ENCODE results near the gene GRIK3.

GRIK3 gene

GRCh38 chr1:36871146-36871971 is 163.0 kb downstream of the GRIK3 start:
- DNase-seq, result no peak

GRCh38 chr1:36869826-36870225 is 164.5 kb downstream of the GRIK3 start:
- DNase-seq, result no peak

DNA sequence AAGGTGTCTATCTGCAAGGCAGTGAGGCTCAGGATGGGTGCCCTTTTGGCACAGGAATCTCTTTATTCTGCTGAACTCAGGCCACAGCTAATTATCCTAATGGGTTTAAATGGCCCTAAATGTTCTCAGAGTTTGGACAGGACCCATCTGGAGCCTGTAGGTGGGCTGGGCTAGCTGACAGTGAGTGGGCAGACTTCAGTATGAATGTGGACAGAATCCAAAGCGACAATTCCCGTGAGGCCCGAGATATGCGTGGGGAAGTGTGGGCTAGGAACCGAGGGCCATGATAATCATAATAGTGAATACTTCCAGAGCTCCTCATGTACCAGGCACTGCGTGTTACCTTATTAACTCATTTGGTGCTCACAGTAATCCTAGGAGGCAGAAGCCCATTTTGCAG is 165.3 kb downstream of the GRIK3 start:
- DNase-seq, result no peak

GRCh38 chr1:36867575-36867974 is 166.7 kb downstream of the GRIK3 start:
- no peak for DNase-seq

- no peak for DNase-seq
Observed at GRCh38 chr1:36866169-36866814, 168.0 kb downstream of the GRIK3 start.

DNA sequence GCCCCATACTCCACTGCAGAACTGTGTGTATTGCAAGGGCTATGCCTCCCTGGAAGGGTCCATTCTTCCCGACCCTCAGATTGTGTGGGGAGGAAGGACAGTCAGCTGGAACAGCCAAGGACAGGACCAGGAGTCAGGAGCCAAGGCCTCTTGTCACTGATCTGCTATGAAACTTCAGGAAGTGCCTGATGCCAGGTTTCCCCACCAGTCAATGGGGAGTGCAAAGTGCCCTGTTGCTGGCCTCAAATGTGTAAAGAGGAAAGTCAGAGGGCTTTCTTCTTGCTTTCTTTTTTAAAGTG is 168.8 kb downstream of the GRIK3 start:
- DNase-seq, result no peak

DNA sequence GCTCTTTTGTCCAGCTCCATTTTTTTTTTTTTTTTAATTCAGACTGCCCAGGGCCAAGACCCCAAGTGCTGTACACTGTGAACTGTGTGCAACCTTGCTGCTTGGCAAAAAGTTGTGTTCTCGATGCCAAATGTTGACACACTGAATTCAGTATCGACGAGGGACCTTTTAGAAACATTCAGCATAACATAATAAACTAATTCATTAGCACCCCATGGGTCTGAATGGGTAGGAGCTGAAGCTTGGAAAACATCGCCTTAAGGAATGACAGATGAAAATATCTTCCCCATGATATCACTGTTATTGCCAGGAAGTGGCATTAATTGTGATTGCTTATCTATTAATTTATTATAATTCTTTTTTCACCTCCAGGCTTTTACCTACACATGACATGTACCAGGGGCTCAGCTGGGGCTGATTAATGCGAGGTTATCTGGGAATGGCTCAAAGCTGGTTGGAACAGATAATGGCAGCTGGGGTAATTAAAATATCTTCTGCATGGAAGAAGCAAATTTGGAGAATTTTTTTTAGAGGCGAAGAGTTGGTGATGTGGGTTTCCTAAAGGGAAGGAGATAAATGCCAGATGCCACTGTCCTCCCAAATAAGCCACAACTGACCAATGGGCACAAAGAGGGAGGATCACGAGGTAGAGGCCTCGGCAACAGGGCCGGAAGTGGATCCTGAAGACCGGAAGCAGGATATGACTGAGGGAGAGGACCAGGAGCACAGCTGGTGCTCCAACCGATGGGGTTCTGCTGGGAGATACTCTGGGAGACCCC is 169.3 kb downstream of the GRIK3 start:
- DNase-seq, result no peak

- DNase-seq, result no peak
Observed at GRCh38 chr1:36864182-36864822, 170.0 kb downstream of the GRIK3 start.

GRCh38 chr1:36863500-36863899 is 170.8 kb downstream of the GRIK3 start:
- no peak for DNase-seq

DNA sequence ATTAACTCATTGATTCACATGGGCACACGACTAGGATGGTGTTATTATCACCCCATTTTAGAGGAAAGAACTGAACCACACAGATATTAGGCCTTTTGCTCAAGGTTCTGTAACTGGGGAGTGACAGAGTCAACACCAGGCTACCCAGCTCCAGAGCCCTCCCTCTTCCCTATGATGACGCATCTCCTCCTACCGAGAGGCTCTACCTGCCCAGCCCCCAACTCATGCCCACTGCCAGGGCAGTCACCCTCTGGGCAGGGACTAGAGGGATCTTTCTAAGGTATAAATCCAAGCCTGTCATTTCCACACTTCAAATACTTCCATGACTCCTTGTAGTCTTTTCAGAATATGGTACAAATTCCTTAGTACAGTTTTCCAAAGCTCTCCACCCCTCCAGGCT is 171.3 kb downstream of the GRIK3 start:
- no peak for DNase-seq

- DNase-seq, result no peak
Observed at GRCh38 chr1:36861375-36861774, 172.9 kb downstream of the GRIK3 start.

DNA sequence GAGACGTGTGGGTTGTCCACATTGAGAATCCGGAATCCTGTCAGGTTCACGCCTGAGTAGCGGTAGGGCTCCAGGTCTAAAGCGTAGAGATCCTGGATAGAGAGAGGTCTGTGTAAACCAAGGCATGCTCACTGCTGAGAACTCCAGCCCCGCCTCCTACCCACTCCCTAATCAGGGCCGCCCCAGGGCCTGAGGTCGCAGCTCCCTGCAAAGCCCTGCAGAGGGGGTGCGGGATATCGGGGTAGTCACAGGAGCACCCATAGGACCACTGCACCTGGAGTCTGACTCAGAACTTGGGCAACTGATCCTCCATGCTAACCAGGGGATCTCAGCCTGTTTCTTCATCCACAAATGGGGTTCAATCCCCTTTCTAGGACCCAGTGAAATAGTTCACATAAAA is 174.4 kb downstream of the GRIK3 start:
- DNase-seq, result no peak

GRCh38 chr1:36858981-36859380 is 175.3 kb downstream of the GRIK3 start:
- no peak for DNase-seq

- DNase-seq, result no peak
Observed at GRCh38 chr1:36858553-36858952, 175.8 kb downstream of the GRIK3 start.

DNA sequence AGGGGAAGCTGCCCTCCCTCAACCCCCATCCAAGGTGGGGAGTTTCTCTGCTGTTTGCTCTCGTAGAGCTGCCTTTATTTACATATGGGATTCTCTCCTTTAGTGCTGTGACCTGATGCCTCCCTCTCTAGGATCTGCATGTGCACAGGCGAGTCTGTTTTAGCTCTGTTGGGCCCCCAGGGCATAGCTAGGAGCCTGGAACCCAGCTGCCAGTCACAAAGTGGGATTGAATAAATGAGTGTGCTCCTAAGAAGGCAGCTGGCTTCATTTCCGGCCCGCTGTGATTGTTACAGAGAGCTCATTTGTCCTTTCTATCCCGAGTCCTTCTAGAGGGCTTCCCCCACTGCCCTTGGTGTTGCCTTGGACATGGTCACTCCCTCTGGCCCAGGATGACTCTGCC is 176.6 kb downstream of the GRIK3 start:
- no peak for DNase-seq

GRCh38 chr1:36855699-36856494 is 178.4 kb downstream of the GRIK3 start:
- DNase-seq, result no peak

GRCh38 chr1:36853638-36854037 is 180.7 kb downstream of the GRIK3 start:
- DNase-seq, result no peak

GRCh38 chr1:36852586-36852985 is 181.7 kb downstream of the GRIK3 start:
- no peak for DNase-seq

DNA sequence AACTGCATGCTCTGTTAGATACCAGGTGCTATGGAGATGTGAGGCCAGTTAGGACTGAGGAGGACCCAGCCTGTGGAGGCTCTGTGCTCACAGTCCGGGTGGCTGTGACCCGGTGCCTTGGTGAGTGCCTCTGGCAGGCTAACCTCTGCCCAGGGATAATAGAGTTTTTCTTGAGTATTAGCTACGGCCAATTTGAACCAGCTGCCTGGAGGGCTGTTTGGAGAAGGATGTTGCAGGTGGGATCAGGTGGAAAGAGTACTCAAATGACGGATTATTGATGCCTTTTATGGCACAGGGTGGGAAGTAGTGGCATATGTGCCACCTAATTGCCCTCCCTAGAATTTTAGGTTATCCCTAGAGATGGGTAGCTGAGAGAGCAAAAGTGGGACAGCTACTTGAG is 182.7 kb downstream of the GRIK3 start:
- no peak for DNase-seq

- no peak for DNase-seq
Observed at GRCh38 chr1:36851087-36851486, 183.2 kb downstream of the GRIK3 start.

DNA sequence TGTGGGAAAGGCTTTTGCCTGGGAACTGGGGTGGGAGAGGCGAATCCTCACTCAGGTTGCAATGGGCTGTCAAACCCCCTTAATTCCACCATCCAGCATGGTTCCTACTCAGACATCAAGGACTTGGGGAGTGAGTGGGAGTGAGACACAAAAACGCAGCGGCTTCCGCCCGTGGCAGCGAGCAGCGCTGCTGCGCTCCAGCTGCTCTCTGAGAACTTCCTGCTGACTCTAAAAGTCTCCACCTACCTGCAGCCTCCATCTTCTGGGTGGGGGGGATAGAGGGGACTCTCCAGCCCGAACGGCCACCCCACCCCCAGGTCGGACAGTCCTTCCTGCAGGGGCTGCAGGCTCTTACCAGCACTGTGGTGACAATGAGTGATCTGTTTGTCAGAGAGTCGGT is 184.4 kb downstream of the GRIK3 start:
- DNase-seq, result no peak

GRCh38 chr1:36847761-36848160 is 186.6 kb downstream of the GRIK3 start:
- no peak for DNase-seq

GRCh38 chr1:36847186-36847585 is 187.1 kb downstream of the GRIK3 start:
- no peak for DNase-seq
